NCI-H187 (cell line): ENCODE measurements around the gene TMEM229B.

Experiments used
- DNase-seq, 2 experiments: peaks; one replicate each; lab custom pipeline; 2025; lab: John Stamatoyannopoulos, UW

The TMEM229B gene

DNA sequence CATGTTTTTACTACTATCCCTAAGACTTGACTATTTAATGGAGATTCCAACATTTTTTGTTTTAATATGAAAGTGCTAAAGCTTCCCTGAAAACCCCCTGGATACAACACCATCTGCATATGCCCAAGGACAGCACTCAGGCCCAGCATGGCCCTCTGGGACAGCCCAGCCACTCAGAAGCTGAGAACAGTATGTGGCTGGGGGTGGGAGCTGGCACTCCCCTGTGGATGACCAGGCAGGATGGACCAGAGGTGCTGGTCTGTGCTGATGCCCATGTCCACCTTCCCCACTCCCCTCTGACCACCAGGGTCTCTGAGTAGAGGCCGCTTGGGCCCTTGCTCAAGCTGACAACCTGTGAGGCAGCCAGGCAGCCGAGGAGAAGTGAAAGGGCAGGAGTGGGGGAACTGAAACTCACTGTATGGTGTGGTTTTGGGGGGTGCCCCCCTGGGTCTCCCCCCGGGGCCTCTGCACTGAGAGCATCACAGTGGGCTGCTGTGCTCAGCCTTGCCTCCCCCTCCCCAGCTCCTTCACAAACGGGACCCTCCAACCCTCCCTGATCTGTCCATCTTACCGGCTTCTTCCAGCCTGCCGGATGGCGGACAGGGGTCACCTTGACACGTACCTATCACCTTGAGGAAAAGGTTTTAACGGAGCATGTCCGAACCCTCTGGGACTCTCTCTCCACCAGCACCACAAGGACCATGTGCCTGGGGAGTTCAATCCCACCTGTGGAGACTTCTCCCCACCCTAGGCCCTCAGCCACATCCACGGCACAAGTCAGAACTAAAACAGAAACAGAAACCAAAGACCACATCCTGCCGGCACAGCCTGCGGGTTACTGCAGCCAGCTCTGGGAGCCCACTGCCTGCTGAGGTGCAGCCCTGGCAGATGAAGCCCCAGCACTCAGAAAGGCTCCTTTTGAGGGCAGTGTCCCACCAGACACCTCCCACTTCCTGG, at the start of gene TMEM229B:
Gene TMEM229B, minus strand, starts transcription at position 785 of the 957 bp plus-strand sequence. CDS start 14,798 bp downstream, outside the sequence.
- DNase-seq = no peak

DNA sequence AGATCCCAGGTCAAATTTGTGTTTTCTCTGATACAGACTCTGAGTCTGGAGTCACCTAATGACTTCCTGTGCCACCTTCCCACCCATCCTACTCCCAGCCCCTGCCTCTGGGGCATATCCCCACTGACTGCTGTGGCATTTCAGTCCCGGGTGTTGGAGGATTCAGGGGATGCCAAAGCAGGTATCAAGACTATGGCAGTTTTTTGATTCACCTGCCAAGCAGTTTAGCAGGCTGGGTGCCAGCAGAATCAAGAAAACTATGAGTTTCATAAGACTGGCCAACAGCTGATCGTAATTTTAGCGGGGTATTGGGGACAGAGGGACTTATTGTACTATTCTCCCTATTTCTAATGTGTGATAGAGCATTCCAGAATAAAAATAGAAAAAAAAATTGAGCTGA, 49.2 kb upstream of the TMEM229B start:
- no peak for DNase-seq

DNA sequence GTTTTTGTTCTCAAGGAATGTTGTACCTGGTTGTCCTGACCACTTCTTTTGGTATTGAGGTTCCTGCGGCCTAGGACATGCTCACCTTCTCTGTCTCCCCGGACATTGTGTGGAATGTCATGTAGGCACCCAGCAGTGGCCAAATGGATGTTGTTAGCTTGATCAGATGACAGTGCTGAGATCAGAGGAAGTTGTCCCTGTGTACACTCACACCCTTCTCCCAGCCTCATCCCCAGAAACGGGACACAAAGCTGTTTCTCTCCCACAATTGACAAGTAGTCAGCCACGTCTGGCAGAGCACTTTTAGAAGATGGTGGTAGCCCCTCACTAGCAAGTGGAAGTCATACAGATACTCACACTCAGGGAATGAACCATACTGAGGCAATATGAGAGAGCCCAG, 47.6 kb upstream of the TMEM229B start:
- DNase-seq = no peak

GRCh38 chr14:67533754-67534085, 45.2 kb upstream of the TMEM229B start:
- DNase-seq = no peak

GRCh38 chr14:67532998-67533753, 44.7 kb upstream of the TMEM229B start, which contains the start of gene PLEKHH1:
PLEKHH1 (plus strand) TSS chr14:67533290; CDS start chr14:67541868, 8,578 bp downstream.
- peak in 1 of 2 experiments; percentile 48 for DNase-seq

- DNase-seq = no peak
These were observed 44.1 kb upstream of the TMEM229B start for GRCh38 chr14:67532606-67532997.

DNA sequence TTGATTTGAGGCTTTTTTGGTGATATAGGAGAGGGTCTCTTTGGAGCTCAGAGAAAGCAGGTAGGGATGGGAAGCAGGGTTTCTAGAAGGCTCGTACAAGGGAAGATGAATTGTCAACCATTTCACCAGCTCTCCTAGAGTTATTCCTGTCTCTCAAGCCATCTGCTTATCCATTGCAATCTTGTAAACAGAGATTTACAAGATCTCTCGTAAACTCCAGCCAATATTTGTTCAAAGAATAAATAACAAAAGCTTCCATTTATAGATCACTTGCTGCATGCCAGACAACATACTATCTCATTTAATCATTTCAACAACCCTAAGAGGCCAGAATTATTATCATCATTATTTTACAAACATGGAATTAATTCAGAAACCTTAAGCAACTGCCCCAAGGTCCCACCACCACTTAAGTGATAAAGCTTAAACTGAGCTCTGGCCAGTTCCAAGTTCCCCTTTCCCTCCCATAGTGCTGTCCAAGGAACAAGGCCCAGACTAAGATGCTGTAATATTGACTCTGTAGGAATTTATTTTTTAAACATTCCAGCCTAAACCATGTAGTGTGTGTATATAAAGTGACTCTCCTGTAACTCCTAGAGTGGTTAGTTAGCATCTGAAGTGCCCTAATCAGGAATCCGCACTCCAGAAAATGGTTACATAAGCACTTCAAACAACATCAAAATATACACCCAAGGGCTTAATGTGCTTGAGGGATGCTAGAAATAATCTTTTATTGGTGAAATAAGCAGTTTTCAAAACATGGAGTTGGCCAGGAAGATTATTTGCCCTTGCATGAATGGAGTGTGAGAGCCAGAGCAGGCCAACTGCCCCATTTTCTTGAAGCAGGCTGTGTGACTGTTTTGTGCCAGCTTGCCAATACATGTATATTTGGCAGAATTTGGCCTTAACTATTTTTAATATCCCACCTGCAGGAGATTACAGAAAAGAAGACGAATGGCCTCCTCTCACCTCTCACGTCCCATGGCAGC, 41.7 kb upstream of the TMEM229B start:
- no peak for DNase-seq

DNA sequence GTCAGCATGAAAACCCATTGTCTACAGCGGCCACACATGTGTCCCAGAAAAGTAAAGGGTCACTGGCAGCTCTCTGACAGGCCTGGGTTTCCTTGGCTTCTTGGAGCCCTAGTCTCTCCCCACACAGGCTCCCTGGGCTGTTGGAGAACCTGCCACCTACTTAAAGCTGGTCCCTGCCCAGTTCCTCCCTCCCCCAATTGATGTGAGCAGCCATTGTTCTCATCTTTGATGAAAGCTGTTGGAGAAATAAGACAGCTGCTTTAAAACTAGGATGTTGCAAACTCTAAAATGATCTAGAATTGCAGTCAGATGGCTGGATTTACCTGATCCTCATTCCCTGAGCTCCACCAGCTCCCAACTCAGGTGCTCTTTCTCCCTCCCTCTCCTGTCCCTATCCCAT, 39.8 kb upstream of the TMEM229B start:
- no peak for DNase-seq

GRCh38 chr14:67527756-67528155, 39.2 kb upstream of the TMEM229B start:
- no peak for DNase-seq

DNA sequence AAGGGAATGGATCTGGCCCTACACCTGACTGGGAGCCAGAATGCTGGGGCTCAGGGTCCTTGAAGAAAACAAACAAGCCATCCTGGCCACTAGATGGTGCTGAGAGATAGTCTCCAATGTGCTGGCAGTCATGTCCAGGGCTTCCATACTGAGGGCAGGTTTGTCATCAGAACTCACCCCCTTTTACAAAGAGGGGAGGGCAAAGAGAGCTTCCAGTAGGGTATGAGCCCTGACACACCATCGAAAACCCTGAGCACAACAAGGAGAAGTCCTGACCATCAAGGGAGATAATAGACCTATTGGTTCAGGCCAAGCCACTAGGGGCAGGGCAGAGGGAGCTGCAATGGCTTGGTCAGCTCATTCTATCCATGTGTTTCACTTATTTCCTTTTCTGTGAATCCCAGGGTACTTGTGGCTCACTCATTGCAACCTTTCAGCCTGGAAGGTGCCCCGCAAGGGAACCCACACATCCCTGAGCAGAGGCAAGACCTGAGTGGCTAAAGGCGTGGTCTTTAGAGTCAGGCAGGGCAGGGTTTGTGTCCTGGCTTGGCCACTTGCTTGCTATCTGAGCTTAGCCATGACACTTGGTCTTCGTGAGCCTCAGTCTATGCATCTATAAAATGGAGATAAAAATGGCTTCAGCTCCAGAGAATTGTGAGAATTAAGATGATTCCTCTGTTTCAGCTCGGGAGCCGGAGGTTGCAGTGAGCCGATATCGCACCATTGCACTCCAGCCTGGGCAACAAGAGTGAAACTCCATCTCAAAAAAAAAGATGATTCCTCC, 38.3 kb upstream of the TMEM229B start:
- DNase-seq = peak; percentile 13 to 17

- DNase-seq = no peak
These were observed 37.7 kb upstream of the TMEM229B start for GRCh38 chr14:67526181-67526580.

DNA sequence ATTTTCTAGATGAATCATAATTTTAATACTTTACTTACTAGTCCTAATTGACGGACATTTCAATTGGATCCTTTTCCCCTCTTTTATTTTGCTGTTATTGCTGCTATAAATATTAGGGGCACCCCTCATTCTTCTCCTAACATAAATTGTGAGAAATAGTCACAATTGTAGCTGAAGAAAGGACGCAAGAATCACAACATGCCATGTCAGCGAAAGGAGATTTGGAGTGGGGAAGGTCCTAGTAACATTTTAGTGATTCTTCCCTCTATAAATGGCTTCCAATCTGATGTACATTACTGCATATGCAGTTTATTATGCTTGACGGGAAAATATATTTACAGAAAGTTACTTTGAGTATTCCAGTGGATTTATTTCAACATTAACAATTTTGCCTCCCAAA, 36.9 kb upstream of the TMEM229B start:
- DNase-seq = no peak

GRCh38 chr14:67524634-67524963, 36.1 kb upstream of the TMEM229B start:
- DNase-seq = peak in 1 of 2 experiments; percentile 26

- no peak for DNase-seq
These were observed 35.5 kb upstream of the TMEM229B start for GRCh38 chr14:67523764-67524633.

GRCh38 chr14:67522270-67522669, 33.7 kb upstream of the TMEM229B start:
- no peak for DNase-seq

- no peak for DNase-seq
These were observed 32.0 kb upstream of the TMEM229B start for GRCh38 chr14:67520482-67520881.

DNA sequence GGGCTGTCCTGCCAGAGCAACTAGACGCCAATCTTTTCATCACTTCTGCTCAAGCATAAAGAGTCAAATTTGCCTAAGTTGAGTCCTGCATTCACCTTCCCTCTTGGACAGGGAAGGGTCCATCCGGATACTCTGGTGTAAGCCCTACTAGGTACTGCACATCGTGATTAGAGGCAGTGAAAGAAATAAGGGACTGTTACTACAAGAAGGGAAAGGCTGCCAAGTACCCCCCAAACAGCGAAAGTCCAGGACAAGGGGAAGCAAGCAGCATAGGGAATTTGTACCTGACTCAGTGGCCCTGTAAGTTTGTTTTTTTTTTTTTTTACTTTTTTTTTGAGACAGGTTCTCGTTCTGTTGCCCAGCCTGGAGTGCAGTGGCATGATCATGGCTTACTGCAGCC, 30.9 kb upstream of the TMEM229B start:
- DNase-seq = no peak

GRCh38 chr14:67517083-67517482, 28.6 kb upstream of the TMEM229B start:
- DNase-seq = no peak

DNA sequence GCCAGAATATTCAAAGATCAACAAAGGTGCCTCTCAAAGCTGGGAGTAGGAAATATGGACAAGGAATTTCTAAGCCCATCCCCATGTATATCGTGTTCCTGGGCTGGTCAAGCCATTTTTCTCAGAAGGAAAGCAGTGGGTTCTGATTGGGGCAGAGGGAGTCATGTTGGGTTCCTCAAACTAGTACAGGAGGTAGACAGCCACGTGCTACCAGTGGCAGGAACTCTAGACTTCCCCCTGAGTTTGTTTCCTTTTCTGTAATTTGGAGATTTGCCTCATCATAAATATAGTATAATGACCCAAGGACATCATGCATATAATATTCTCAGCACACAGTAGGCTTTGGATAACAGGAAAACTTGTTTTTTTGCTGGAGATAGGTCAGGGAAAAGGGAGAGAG, 28.2 kb upstream of the TMEM229B start:
- DNase-seq = no peak
